HG02588 (cell line): ENCODE results near the gene BARX1.
"Not testable (repeated sequence)": the region's sequence is repeated elsewhere in the genome, so short reads cannot be mapped to it uniquely, and the experiment has no call there.

Experiments used
- ATAC-seq: cut with Tn5 transposase; IDR thresholded peaks from one replicate; pipeline ENCODE4 v1.9.1; 2021; ENCODE audit warnings: mild to moderate bottlenecking, moderate library complexity; ENCODE audit not compliant: unreplicated experiment

The BARX1 gene

DNA sequence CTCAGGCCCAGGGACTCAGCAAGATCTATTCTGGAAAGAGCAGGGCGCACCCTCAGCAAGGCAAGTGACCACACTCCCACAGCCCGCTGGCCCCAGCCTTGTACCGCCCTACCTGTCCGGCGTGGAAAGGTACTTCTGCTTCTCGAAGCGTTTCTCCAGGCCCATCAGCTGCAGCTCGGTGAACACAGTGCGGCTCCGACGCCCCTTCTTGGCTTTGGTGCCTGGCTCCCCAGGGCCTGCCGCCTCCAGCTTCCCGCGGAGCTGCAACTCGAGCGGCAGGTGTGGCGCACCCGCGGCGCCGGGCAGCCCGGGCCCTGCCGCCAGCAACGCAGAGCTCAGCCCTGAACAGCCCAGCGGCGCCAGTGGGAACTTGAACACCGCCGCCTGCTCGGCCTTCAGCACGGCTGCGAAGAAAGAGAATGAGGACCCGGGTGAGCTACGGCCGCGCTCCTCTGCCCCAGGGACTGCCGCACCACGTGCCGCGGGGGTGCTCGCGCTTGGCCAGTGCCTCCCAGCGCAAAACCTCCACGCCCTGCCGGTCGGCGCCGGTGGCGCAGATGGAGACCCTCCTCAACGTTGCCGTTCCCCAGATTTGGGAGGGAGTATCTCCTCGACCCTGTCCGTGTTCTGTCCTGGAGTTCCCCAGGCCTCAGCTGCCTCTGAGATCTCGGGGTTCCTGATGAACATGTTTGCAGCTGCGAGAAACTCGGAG lies 2.2 kb downstream of the BARX1 start:
- ATAC-seq: no peak

DNA sequence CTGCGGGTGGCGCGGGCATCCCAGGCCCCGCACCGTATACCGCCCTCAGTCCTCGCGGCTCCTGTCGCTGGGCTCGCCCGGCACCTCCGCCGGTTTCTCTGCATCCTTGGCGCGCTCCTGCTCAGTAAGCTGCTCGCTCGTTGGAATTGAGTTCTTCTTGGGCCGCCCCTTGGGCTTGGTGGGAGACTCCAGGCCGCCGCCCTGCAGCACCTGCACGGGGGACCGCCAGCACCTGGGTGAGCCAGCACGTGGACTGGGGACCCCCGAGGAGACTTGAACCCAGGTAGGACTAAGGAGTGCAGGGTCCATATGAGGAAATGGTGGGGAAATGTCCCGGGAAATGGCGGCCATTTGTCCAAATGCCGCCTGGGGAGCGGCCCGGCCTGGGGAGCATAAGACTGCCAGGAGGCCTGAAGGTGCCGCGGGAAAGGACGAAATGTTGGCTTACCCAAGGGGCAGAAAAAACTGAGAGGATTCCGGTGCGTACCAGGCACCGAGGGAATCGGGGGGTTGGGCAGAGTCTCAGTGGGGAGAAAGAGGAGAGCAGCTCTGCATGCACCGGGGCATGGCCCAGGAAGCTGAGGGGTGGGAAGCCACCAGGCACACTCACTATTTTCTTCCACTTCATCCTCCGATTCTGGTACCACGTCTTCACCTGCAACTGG lies 2.9 kb downstream of the BARX1 start:
- ATAC-seq: no peak

DNA sequence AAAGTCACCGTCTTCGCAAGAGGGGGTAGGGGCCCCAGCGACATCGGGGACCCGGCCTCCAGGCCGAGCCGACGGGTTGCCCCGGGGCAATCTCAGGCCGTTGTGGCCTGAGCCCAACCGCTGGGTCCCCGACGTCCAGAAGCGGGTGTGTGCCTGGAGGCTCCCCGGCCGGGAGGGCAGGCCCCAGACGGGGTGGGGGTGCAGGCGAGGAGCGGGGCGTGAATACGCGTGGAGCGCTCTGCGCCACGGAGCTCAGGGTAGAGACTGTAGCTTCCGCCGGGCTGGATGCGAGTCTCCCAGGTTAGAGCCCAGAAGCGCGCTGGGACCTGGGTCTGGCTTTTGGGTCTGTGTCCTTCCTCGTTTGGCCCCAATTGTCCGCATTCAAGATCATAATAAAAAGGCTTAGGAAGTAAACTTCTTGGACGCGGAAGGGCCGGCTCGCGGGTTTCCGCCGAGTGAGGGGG lies 3.5 kb downstream of the BARX1 start:
- no peak for ATAC-seq

DNA sequence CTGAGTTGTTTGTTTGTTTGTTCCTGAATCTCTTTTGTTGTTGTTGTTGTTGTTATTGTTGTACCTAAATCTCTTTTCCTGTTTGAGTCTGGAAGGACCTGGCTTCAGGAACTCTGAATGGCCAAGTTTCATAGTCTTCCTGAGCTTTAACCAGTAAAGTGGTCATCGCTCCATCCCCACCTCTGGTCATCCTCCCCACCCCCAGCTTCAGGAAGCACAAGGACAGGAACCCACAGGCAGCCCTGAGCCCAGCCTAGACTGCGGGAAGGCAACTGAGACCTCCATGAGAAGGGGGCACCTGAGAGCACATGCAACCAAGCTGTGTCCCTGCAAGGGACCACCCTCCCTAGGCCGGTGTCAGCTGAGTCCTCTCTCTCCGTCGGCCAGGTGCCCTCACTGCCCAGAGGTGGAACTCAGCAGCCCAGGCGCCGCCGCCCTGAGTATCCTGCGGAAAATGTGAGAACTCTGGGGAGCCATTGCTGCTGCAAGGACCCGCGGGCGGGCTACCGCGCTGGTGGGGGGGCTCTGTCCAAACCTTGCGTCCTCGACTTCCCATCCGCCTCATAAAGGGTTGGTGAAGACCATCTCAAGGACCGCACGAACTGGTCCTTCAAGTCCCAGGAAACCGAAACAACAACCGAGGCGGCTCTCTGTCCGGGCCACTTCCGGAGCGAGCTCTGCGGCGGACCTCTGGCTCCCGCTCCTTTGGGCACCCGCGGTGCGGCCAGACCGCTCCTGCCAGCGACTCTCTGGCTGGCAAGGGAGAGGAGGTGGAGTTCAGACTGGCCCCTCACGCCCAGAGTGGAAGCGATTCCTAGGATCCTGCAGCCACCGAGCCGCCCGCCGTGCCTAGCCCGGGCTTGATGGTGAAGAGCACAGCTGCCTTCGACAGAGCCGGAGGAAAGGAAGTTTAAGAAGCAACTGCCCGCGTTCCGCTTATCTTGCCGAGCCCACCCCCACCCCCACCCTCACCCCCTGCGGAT lies 4.2 kb downstream of the BARX1 start:
- ATAC-seq: no peak

DNA sequence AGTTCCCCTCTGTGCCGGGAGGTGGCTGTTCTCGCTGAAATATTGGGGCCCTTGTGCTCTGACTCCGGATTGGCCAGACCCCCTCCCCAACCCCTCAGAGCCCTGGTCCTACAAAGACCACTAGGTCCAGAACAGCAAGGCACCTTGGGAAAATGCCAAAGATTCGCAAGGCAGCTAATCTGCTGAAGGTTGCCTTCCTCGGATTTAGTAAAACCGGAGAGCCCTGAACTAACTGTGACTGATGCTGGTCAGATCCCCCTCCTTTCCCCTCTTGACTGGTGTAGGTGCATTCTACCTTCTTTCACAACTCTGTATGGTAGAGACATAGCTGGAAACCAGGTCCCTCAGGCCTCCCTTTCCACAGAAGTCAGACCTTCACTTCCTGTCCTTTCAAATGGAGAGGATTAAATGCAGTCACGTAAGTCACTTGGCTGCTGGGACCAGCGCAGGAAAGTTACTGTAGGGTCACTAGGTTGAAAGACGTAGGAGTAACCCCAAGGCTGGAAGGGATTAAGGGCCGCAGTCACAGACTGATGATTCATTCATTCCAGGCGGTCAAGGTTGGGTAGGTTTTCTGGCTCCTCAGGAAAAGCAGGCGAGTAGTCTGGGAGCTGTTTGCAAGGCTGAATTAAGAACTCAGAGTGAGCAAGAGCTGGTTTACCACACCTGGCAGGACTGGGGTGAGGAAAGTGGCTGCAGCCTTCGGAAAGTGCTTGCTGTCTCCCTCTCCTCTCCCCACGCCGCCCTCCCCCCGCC lies 5.3 kb downstream of the BARX1 start:
- ATAC-seq: no peak

DNA sequence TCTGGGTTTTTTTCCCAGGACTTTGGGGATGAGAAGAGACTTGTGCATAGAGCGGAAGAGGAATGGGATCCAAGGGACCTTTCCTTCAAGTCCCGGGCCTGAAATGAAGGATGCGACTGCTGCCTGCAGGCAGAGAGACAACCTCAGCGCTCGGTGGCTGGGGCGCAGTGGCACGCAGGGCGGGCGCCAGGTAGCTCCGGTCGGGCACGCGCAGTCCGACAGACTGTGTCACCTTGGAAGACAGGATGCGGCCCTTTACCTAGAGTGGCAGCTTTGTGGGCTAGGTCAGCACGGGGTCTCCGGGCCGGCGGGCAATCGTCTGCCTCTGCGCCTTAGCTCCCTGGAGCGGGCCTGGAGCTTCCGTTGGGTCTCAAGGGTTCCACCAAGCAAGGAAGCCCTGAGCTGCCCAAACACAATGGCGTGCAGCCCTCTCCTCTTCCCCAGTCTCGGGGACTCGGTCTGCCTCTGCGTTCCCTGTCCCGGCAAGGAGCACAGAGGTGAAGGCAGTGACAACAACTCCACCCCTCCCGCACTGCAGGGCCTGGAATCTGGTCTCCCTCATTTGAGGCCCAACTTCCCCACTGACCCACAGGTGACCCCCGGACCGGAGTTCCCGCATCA lies 6.0 kb downstream of the BARX1 start:
- ATAC-seq: no peak

DNA sequence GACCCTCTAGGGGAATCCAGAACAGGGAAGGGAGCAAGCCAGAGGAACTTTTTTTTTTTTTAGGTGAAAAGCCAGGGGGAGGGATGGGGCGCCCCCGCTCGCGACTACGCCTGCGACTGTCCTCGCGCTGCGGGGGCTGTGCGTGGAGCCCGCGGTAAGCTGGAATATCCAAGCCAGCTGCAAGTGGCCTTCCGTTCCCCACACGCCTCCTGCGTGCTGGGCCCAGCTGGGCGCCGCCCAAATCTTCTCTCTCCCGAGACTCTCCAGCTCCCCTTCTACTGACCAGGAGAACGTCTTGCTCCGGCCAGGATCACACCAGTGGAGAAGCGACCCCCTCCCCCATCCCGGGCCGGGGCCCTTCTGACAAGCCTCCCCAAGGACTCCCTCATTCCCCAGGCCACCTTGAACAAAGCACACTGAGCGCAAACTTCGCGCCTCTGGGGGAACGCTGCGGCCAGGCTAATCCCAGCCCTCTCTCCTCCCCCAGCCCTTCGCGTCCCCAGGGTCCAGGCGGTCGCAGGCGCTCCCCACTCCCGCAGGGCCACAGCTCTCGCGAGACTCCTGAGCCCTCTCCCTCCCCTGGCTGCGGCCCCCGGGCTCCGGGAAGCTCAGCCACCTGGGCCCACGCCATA lies 6.6 kb downstream of the BARX1 start:
- no peak for ATAC-seq

DNA sequence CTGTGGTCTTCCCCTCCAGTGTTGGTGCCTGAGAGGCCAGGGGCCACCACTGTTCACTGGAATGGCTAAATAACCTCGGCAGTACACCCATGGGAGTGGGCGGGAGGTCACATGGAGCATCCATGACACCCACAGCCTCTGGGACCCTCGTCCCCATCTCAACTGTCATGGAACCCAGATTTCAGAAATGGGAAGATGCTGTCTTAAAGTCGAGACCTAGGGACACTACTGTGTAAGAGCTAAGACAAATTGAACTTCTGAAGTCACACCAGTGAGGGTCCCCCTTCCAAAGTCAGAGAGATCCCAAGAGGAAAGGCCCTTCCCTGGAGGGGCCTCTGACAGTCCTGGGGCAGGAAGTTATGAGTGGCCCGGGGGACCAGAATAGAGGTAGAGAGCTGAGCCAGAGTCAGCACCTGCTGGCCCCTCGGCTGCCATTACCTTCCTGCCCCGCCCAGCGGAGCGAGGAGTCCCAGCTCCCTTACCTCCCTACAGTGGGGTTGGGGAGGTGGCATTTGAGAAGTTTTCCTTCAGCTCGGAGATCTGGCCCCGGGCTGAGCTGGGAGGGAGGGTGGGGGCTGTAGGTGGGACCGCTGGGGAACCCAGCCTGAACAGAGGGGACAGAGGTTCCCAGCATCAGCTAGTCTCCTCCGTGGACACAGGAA lies 7.6 kb downstream of the BARX1 start:
- no peak for ATAC-seq

DNA sequence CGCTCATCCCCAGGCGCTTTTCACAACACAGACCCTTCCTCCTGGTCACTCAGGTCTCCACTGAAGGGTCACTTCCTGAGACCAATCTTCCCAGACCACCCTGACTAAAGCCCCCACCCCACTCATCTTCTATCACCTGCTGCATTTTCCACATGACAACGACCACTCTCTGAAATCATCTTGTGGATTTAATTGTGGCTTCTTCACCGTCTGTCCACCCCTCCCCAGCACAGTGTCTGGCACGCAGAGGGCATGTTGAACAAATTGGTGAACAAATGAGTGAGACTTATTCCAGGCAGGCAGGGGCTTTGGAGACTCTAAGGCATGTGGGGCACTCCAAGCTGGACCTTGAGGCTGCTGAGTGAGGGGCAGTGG lies 8.8 kb downstream of the BARX1 start:
- no peak for ATAC-seq

DNA sequence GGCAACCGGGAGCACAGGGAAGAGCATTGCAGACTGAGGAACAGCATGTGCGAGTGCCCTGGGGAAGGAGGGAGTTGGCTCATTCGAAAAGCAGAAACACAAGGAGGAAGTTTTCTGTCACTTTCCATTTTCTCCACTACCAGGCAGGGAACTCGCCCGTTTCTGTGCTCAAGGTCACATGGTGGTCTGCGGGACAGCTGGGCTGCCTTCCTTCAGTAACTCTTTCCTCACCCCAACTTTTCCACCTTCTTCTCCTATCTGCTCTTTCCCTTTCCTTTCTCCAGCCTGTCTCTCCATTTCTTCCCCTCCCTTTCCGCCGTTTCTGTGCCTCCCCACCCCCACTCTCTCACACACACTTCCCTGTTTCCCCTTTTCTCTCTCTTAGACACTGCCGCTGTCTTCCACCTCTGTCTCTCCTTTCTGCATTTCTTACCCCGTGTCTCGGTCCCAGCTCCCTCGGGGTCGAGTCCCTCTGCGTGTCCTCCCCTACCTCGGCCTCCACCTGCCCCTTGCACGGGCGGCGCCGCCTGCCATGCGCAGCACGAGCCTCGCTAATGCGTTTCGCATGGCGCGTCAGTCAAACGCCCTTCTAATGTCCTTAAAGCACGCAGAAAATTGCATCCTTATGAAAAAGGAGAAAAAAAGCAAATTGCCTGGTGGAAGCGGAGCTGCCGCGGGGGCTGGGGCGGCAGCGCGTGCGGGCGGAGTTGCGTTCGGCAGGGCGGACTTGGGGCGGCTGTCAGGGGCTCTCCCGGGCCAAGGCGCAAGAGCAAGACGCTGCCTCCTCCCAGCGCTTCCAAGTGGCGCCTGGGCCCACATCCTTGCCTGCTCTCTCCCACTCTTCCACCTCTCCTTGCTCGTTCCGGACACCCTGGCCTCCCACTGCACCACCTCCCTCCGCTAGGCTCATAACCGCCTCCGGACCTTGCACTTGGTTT lies 9.5 kb downstream of the BARX1 start:
- ATAC-seq: no peak

DNA sequence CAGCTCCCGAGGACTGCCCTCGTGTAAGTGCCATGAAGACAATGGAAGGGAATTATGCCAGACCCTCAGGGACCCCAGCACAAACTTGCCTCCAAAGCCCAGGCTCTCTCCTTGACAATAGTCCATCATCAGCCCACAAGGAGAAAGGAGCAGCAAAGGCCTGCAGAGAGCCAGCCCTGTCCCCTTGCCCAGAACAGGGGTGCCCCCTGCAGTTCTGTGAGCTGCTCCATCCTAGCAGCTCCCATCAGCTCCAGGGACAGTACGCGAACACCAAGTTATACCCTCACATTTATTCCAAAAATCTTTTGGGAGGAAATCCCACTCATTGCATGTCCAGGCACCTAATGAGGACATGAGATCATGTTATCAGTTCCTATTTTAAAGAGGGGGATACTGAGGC lies 11.1 kb downstream of the BARX1 start:
- no peak for ATAC-seq

DNA sequence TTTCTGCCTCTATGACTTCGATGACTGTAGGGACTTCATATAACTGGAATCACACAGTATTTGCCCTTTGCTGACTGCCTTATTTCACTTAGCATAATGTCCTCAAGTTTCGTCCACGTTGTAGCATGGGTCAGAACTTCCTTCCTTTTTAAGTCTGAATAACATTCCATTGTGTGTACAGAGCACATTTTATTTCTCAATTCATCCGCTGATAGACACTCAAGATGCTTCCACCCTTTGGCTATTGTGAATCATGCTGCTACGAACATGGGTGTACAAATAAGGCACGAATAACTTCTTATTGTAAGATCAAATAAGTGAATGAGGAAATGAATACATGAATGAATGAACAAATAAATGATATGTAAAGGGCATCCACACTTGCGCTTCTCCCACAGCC lies 13.0 kb downstream of the BARX1 start:
- ATAC-seq: no peak

DNA sequence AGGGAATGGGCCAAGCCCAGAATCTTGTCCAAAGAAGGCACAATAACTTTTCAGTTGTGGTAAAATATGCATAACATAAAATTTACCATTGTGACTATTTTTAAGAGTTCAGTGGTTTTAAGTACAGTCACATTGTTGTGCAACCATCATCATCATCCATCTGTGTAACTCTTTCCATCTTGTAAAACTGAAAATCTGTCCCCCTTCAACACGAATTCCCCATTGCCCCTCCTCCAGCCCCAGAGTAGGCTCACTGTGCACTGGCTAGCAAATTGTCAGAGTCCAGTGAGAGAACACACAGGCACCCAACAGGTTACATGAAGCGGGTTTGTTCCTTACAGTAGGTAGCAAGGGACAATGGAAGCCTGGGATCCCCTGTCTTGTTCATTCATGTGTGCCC lies 13.7 kb downstream of the BARX1 start:
- no peak for ATAC-seq

DNA sequence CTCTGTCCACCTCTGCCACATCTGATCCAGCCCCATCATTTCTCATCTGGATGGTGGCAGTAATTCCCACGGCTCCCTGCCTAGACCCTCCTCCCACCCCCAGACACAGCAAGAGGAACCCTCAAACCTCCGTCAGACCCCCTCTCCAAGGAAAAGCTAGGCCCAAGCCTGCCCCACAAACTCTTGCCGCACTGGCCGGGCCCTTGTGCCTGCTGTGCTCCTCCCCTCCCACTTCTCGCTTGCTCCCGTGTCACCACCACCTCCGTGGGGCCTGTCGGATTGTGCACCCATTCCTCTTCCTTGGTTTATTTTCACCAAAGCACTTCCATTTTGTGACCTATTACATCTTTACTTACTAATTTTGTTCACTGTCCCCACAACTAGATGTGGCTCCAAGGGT lies 14.2 kb downstream of the BARX1 start:
- ATAC-seq: no peak

DNA sequence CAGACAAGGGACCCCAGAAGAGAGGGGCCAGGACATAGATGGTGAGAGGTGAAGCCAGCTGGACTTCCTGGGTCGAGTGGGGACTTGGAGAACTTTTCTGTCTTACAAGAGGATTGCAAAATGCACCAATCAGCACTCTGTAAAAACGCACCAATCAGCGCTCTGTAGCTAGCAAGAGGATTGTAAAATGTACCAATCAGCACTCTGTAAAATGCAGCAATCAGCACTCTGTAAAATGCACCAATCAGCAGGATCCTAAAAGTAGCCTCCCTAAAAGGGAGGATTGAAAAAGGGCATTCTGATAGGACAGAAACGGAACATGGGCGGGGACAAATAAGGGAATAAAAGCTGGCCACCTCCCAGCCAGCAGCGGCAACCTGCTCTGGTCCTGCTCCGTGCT lies 15.6 kb downstream of the BARX1 start:
- ATAC-seq: not testable (repeated sequence)

DNA sequence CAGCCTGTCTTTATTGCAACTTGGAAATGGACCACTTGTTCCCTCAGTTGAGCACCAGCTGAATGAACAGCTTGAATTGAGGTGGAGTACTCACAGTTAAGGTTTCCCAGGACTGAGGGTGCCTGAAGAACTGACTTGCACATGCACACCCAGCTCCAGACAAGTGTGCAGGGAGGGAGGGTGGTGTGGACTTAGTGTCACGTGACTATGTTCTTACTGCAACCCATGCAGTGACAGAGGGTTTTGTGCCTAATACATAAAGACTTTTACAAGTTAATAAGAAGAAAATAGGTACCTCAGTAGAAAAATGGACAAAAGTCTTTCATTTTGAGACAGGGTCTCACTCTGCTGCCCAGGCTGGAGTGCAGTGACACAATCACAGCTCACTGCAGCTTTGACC lies 18.0 kb downstream of the BARX1 start:
- no peak for ATAC-seq

DNA sequence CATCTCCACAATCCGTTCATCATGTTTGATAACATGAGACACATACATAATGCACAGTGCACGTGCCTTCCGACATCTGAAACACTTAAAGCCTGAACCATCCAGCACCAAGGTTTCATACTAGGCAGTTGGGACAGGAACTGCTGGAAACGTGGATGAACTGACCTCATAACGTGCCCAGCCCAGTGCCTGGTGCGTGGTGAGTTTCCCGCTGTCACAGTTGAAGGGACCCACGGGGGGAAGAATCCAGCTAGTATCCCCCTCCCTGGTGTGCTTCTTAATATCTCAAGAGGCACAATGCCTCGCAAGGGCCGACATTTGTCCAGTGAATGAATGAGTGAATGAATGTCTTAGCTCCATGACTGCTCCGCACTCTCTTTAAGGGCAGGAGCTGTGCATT lies 23.2 kb downstream of the BARX1 start:
- no peak for ATAC-seq

DNA sequence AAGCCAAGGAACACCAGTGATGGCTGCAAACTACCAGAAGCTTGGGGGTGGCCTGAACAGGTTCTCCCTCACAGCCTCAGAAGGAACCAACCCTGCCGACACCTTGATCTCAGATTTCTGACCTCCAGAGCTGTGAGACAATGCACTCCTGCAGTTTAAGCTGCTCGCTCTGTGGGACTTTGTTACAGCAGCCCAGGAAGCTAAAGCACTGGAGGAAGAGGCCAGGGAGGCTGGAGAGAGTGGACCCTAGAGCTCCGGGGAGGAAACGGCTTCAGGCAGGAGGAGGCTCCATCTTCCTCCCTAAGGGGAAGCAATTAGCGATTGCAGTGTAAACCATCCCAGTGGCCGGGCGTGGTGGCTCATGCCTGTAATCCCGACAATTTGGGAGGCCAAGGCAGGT lies 25.1 kb downstream of the BARX1 start:
- no peak for ATAC-seq
